Fibroblast of lung (primary cell): Measurements from ENCODE around the gene CRYBG1. TPM values are rescaled to one million over a fixed set of nuclear protein-coding genes. Genes with fewer than 3 reads are reported as not detected.

Experiments
- DNase-seq, 2 donors: peaks; one replicate each; pipeline versions ENCODE4 v3.0.0 to v3.0.0-alpha.2; 2010; ENCODE audit warnings: low read depth in 2 of 2
- H2AFZ ChIP-seq: 2 replicates; pipeline ENCODE4 v1.5.1; 2012; ENCODE audit warnings: low read length, control low read depth, inconsistent platforms
- H3K27ac ChIP-seq: 2 replicates; pipeline ENCODE4 v1.5.1; 2011; ENCODE audit warnings: low read length, control low read depth; ENCODE audit not compliant: insufficient read depth
- H3K27me3 ChIP-seq: 2 replicates; pipeline ENCODE4 v1.5.1; 2011; ENCODE audit warnings: mild to moderate bottlenecking, low read length; ENCODE audit not compliant: control insufficient read depth, insufficient read depth
- H3K36me3 ChIP-seq: 2 replicates; pipeline ENCODE4 v1.5.1; 2011; ENCODE audit warnings: low read length; ENCODE audit not compliant: control insufficient read depth, insufficient read depth
- H3K4me1 ChIP-seq: 2 replicates; pipeline ENCODE4 v1.5.1; 2011; ENCODE audit warnings: low read length; ENCODE audit not compliant: control insufficient read depth, insufficient read depth; ENCODE audit errors: extremely low read depth
- H3K4me2 ChIP-seq: 2 replicates; pipeline ENCODE4 v1.5.1; 2011; ENCODE audit warnings: low read length, control low read depth; ENCODE audit not compliant: insufficient read depth; ENCODE audit errors: extremely low read depth
- H3K4me3 ChIP-seq, 4 experiments: fragments of 200-600 bp in 1 of 4; sonication (generic) in 1 of 4; replicated peaks in 1 of 4; 2 replicates each; pipeline ENCODE4 v1.5.1; 2011 to 2016; ENCODE audit warnings: low read length in 4 of 4, low read depth in 3 of 4, mild to moderate bottlenecking in 3 of 4, control low read depth in 2 of 4, inconsistent platforms in 1 of 4, mixed read lengths in 1 of 4; ENCODE audit not compliant: insufficient read depth in 1 of 4; ENCODE audit errors: control extremely low read depth in 1 of 4
- H3K79me2 ChIP-seq: 2 replicates; pipeline ENCODE4 v1.5.1; 2012; ENCODE audit warnings: mild to moderate bottlenecking, low read length, inconsistent platforms; ENCODE audit not compliant: control insufficient read depth, insufficient read depth
- H3K9ac ChIP-seq: 2 replicates; pipeline ENCODE4 v1.5.1; 2011; ENCODE audit warnings: mild to moderate bottlenecking, low read length, control low read depth; ENCODE audit not compliant: insufficient read depth
- H3K9me3 ChIP-seq: 2 replicates; pipeline ENCODE4 v1.5.1; 2012; ENCODE audit warnings: low read depth, low read length; ENCODE audit not compliant: control insufficient read depth, insufficient read depth
- H4K20me1 ChIP-seq: 2 replicates; pipeline ENCODE4 v1.5.1; 2011; ENCODE audit warnings: low read length; ENCODE audit not compliant: control insufficient read depth, insufficient read depth; ENCODE audit errors: extremely low read depth
- CTCF ChIP-seq, 2 donors: IDR thresholded peaks in 1 of 2; conservative IDR thresholded peaks in 1 of 2; 1 replicate in 1 of 2; 2 replicates in 1 of 2; pipeline ENCODE4 v1.5.1; 2011 to 2012; ENCODE audit warnings: low read length in 2 of 2, control low read depth in 1 of 2, inconsistent platforms in 1 of 2, low read depth in 1 of 2, mild to moderate bottlenecking in 1 of 2
- EZH2 ChIP-seq: IDR thresholded peaks from 2 replicates; pipeline ENCODE4 v1.5.1; 2012; ENCODE audit warnings: low read length, control low read depth, mild to moderate bottlenecking; ENCODE audit errors: missing control alignments
- polyA plus RNA-seq, 2 donors: library from polyadenylated mRNA; depleted of rRNA in 1 of 2; stranded (reverse) in 1 of 2; unstranded in 1 of 2; fragments of >200 nt; gene quantifications; 2 replicates each; pipeline ENCODE4 v1.2.1, GENCODE V29; 2011 to 2012; ENCODE audit warnings: missing spikeins in 1 of 2
- total RNA-seq: library from RNA; depleted of rRNA; stranded (reverse); fragments of >200 nt; gene quantifications from 2 replicates; pipeline ENCODE4 v1.2.1, GENCODE V29; 2014

CRYBG1 gene
- total and polyA plus RNA-seq, 2 donors (not counting 1 experiment from before 2014, with no cell fraction given) = 4.3 to 10.1 TPM

GRCh38 chr6:106612671-106613416, 252.3 kb downstream of the CRYBG1 start:
- H3K36me3 ChIP-seq = no peaks in the 10 kb centered on the region
- no peak for TF ChIP-seq CTCF (conservative IDR thresholded peaks at IDR 0.05 in 1 of 2, IDR thresholded peaks at IDR 0.05 in 1 of 2; ENCODE audit: low read depth in 1 of 2, low read length in 2 of 2)
- no peak for TF ChIP-seq EZH2
- no peak overlapping the region for H2AFZ ChIP-seq
- no peaks in the 10 kb centered on the region for H3K27me3 ChIP-seq
- H3K4me1 ChIP-seq = no peaks in the 10 kb centered on the region
- no peak overlapping the region for H3K9ac ChIP-seq
- H3K9me3 ChIP-seq = no peaks in the 10 kb centered on the region
- H4K20me1 ChIP-seq = no peaks in the 10 kb centered on the region
- no peak overlapping the region for H3K4me3 ChIP-seq
- H3K27ac ChIP-seq = no peak overlapping the region
- H3K4me2 ChIP-seq = no peak overlapping the region
- H3K79me2 ChIP-seq = no peaks in the 10 kb centered on the region
- DNase-seq = no peak

- Histone ChIP-seq H3K9ac (no peak overlapping the region), H2AFZ (no peak overlapping the region), H3K4me2 (no peak overlapping the region), H3K79me2 (no peaks in the 10 kb centered on the region), H3K27me3 (no peaks in the 10 kb centered on the region), H4K20me1 (no peaks in the 10 kb centered on the region), H3K9me3 (no peaks in the 10 kb centered on the region), H3K4me1 (no peaks in the 10 kb centered on the region), H3K36me3 (no peaks in the 10 kb centered on the region), H3K4me3 (no peak overlapping the region), H3K27ac (no peak overlapping the region)
- DNase-seq = no peak
- TF ChIP-seq CTCF (conservative IDR thresholded peaks at IDR 0.05 in 1 of 2, IDR thresholded peaks at IDR 0.05 in 1 of 2; ENCODE audit: low read depth in 1 of 2, low read length in 2 of 2) (no peak), EZH2 (no peak)
These were observed 253.1 kb downstream of the CRYBG1 start for GRCh38 chr6:106613590-106613989.

GRCh38 chr6:106614166-106614565, 253.6 kb downstream of the CRYBG1 start:
- Histone ChIP-seq H3K9me3 (no peaks in the 10 kb centered on the region), H3K79me2 (no peaks in the 10 kb centered on the region)

More at GRCh38 chr6:106614166-106614565, 253.6 kb downstream of the CRYBG1 start:
- Histone ChIP-seq H3K27me3 (no peaks in the 10 kb centered on the region), H3K27ac (no peak overlapping the region), H3K4me3 (no peak overlapping the region), H3K4me1 (no peaks in the 10 kb centered on the region), H3K36me3 (no peaks in the 10 kb centered on the region), H2AFZ (no peak overlapping the region), H4K20me1 (no peaks in the 10 kb centered on the region), H3K9ac (no peak overlapping the region), H3K4me2 (no peak overlapping the region)
- TF ChIP-seq EZH2 (no peak), CTCF (conservative IDR thresholded peaks at IDR 0.05 in 1 of 2, IDR thresholded peaks at IDR 0.05 in 1 of 2; ENCODE audit: low read depth in 1 of 2, low read length in 2 of 2) (no peak)
- no peak for DNase-seq
